Measurements from ENCODE around the gene RHBDD2. TPM values are rescaled to one million over a fixed set of nuclear protein-coding genes. Genes with fewer than 3 reads are reported as not detected.

Gene RHBDD2
- total and polyA plus RNA-seq, 9 of the 15 experiments (the other 6 are each of a cell fraction or from before 2014, with no cell fraction given): 3.3 to 36.7 (median 17.9) TPM

DNA sequence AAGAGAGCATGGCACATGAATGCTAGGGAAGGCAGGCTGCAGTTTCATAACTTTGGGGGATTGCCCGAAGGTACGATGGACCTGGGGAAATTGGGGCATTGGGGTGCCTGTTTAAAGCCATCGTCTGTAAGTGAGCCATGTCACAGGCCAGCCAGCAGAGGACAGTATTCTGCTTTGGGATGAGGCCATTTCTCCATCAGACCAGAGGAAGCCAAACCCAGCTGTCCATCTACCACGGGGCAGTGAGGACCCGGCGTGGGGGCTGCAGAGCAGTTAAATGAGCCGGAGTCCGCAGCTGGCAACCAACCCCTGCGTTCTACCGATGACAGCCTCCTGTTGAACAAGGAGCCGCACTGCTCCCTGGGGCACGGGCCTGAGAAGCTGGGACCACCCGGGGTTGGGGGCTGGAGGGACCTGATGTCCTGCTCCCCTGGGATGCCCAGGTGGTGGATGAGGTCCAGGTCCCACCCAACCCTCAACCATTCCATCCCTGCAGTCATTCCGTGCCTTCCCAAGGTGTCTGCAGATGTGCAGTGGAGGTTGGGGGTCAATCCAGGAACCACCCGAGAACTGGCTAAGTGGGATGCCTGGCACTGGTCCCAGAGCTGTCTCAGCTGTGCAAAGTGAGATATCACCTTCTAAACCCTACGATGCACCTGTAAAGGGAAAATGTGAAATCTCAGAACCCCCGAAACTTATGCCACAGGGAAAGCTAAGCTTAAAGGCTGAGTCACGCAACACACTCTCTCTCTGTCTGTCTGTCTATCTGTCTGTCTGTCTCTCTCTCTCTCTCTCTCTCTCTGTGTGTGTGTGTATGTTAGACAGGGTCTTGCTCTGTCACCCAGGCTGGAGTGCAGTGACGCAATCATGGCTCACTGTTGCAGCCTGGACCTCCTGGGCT is 12.1 kb upstream of the RHBDD2 start (continued):
- TF ChIP-seq TOE1 (IDR thresholded peaks at IDR 0.05; ENCODE audit: borderline replicate concordance) (peak; percentile 76), TOE1 (CRISPR knock-in tag; IDR thresholded peaks at IDR 0.05; ENCODE audit: borderline replicate concordance, low read depth) (0 out of 2 replicates have a peak, but pooled peaks have one; percentile 15), CBX1 (IDR thresholded peaks at IDR 0.05; ENCODE audit: low read depth) (no peak; the same call in 1 of the 2 replicates), ZMIZ1 (IDR thresholded peaks at IDR 0.05; ENCODE audit: low read depth in 2 of 2, low read length in 2 of 2) (peak in 1 of 2 experiments; percentile 37; a peak in 1 of 4 replicates), CREB3 (tag; conservative IDR thresholded peaks at IDR 0.05; ENCODE audit: low read depth) (no peak), RFX5 (IDR thresholded peaks at IDR 0.05; ENCODE audit: low read depth, low read length) (no peak), ZBTB33 (CRISPR knock-in tag; IDR thresholded peaks at IDR 0.05) (0 out of 2 replicates have a peak, but pooled peaks have one; percentile 10), HNRNPK (IDR thresholded peaks at IDR 0.05; ENCODE audit: low read depth, low read length, poor library complexity, severe bottlenecking) (no peak), KLF10 (CRISPR knock-in tag; IDR thresholded peaks at IDR 0.05) (no peak), RBM39 (optimal IDR thresholded peaks at IDR 0.05; ENCODE audit: low read depth, low read length) (no peak), PTTG1 (tag; IDR thresholded peaks at IDR 0.05; ENCODE audit: low read depth) (no peak), HEY1 (CRISPR knock-in tag; IDR thresholded peaks at IDR 0.05; ENCODE audit: borderline replicate concordance) (no peak), KLF6 (CRISPR knock-in tag; IDR thresholded peaks at IDR 0.05; ENCODE audit: borderline replicate concordance) (no peak), VEZF1 (CRISPR knock-in tag; IDR thresholded peaks at IDR 0.05) (0 out of 2 replicates have a peak, but pooled peaks have one; percentile 12), MEF2A (IDR thresholded peaks at IDR 0.05; ENCODE audit: control insufficient read depth, low read depth, low read length) (no peak), RNF2 (IDR thresholded peaks at IDR 0.05) (no peak), MAFK (IDR thresholded peaks at IDR 0.05; ENCODE audit: low read length) (peak; percentile 51), NFRKB (IDR thresholded peaks at IDR 0.05; ENCODE audit: low read depth) (no peak)

Data from K562 (cell line).